DOHH2 (cell line): ENCODE measurements around the gene ITPR1.

Source experiments
- H3F3A ChIP-seq: fragments of 200-600 bp; sonication (generic), shearing (Covaris generic); 2 replicates; pipeline ENCODE4 v1.6.0; 2016; ENCODE audit warnings: antibody characterized with exemption, mild to moderate bottlenecking; ENCODE audit not compliant: control insufficient read depth, insufficient read depth
- H3K27ac ChIP-seq: fragments of 200-600 bp; sonication (generic); 2 replicates; pipeline ENCODE4 v1.5.1; 2014; ENCODE audit warnings: low read depth, mild to moderate bottlenecking, low read length, moderate library complexity
- H3K27me3 ChIP-seq: fragments of 200-600 bp; sonication (generic); 2 replicates; pipeline ENCODE4 v1.6.1; 2014; ENCODE audit warnings: mild to moderate bottlenecking, low read length, mixed read lengths; ENCODE audit not compliant: control insufficient read depth
- H3K36me3 ChIP-seq: fragments of 200-600 bp; sonication (generic); 2 replicates; pipeline ENCODE4 v1.6.1; 2014; ENCODE audit warnings: mild to moderate bottlenecking, low read length, moderate library complexity, mixed read lengths; ENCODE audit not compliant: control insufficient read depth
- H3K4me1 ChIP-seq: fragments of 200-600 bp; sonication (generic); 2 replicates; pipeline ENCODE4 v1.6.1; 2014; ENCODE audit warnings: mild to moderate bottlenecking, low read length, mixed read lengths; ENCODE audit not compliant: control insufficient read depth
- H3K4me2 ChIP-seq: fragments of 200-600 bp; sonication (generic); 2 replicates; pipeline ENCODE4 v1.6.0; 2014; ENCODE audit warnings: mild to moderate bottlenecking, low read length, moderate library complexity
- H3K4me3 ChIP-seq: fragments of 200-600 bp; sonication (generic); 2 replicates; pipeline ENCODE4 v1.5.1; 2014; ENCODE audit warnings: mild to moderate bottlenecking, low read length, mixed read lengths
- H3K79me2 ChIP-seq: fragments of 200-600 bp; sonication (generic); 2 replicates; pipeline ENCODE4 v1.6.1; 2014; ENCODE audit warnings: mild to moderate bottlenecking, low read length, mixed read lengths; ENCODE audit not compliant: control insufficient read depth
- H3K9me2 ChIP-seq: fragments of 200-600 bp; sonication (generic); replicated peaks from 2 replicates; pipeline ENCODE4 v1.6.1; 2014; ENCODE audit warnings: mild to moderate bottlenecking, low read length, mixed read lengths; ENCODE audit not compliant: control insufficient read depth
- H3K9me3 ChIP-seq: fragments of 200-600 bp; sonication (generic); 2 replicates; pipeline ENCODE4 v1.6.1; 2014; ENCODE audit warnings: antibody characterized with exemption, low read length, mixed read lengths; ENCODE audit not compliant: control insufficient read depth, insufficient read depth
- H4K20me1 ChIP-seq: fragments of 200-600 bp; sonication (generic); 2 replicates; pipeline ENCODE4 v1.6.0; 2014; ENCODE audit warnings: low read depth, mild to moderate bottlenecking, antibody characterized with exemption, low read length, moderate library complexity; ENCODE audit not compliant: control insufficient read depth, insufficient read depth
- CTCF ChIP-seq: fragments of 200-600 bp; sonication (generic); IDR thresholded peaks from one replicate; pipeline ENCODE4 v1.5.1; 2014; ENCODE audit warnings: antibody characterized with exemption, mild to moderate bottlenecking, low read depth, low read length; ENCODE audit not compliant: poor library complexity, severe bottlenecking
- EZH2phosphoT487 ChIP-seq: fragments of 200-600 bp; sonication (generic); IDR thresholded peaks from 2 replicates; pipeline ENCODE4 v1.6.1; 2017; ENCODE audit warnings: borderline replicate concordance, mild to moderate bottlenecking, antibody characterized with exemption, low read length, moderate library complexity, mixed read lengths

ITPR1 gene

GRCh38 chr3:4536260-4536659, 43.1 kb downstream of the ITPR1 start:
- Histone ChIP-seq H3K36me3 (no peaks in the 10 kb centered on the region), H4K20me1 (peaks cover 3% of the 10 kb centered on the region; the same call in 1 of the 2 replicates), H3K9me3 (peaks cover 7% of the 10 kb centered on the region; the same call in 1 of the 2 replicates), H3K27ac (no peak overlapping the region), H3K79me2 (peaks cover 10% of the 10 kb centered on the region; the same call in 1 of the 2 replicates), H3K4me1 (no peaks in the 10 kb centered on the region), H3K9me2 (no peaks in the 10 kb centered on the region), H3K4me3 (no peak overlapping the region), H3K27me3 (no peaks in the 10 kb centered on the region), H3F3A (no peaks in the 10 kb centered on the region), H3K4me2 (no peak overlapping the region)
- TF ChIP-seq EZH2phosphoT487: no peak
- TF ChIP-seq CTCF: no peak

- TF ChIP-seq EZH2phosphoT487: no peak
- TF ChIP-seq CTCF: no peak
These were observed 47.1 kb downstream of the ITPR1 start for GRCh38 chr3:4540267-4540666.

GRCh38 chr3:4543110-4543509, 50.0 kb downstream of the ITPR1 start:
- Histone ChIP-seq H3K4me3 (no peak overlapping the region), H3F3A (no peaks in the 10 kb centered on the region), H3K27ac (no peak overlapping the region), H3K36me3 (no peaks in the 10 kb centered on the region), H3K79me2 (0 out of 2 replicates have a peak, but pooled peaks cover 3% of the 10 kb centered on the region), H3K27me3 (no peaks in the 10 kb centered on the region), H3K9me2 (no peaks in the 10 kb centered on the region), H4K20me1 (no peaks in the 10 kb centered on the region), H3K4me1 (peaks cover 4% of the 10 kb centered on the region; the same call in 1 of the 2 replicates), H3K4me2 (no peak overlapping the region), H3K9me3 (peaks cover 7% of the 10 kb centered on the region; the same call in 1 of the 2 replicates)
- TF ChIP-seq EZH2phosphoT487: no peak
- TF ChIP-seq CTCF: no peak

More at GRCh38 chr3:4540267-4540666, 47.1 kb downstream of the ITPR1 start:
- H3K9me2 ChIP-seq: no peaks in the 10 kb centered on the region
- H3K4me1 ChIP-seq: peaks cover 4% of the 10 kb centered on the region; the same call in 1 of the 2 replicates
- 0 out of 2 replicates have a peak, but pooled peaks cover 3% of the 10 kb centered on the region for H3K79me2 ChIP-seq
- no peaks in the 10 kb centered on the region for H3F3A ChIP-seq
- no peaks in the 10 kb centered on the region for H4K20me1 ChIP-seq
- peaks cover 7% of the 10 kb centered on the region; the same call in 1 of the 2 replicates for H3K9me3 ChIP-seq
- H3K27me3 ChIP-seq: no peaks in the 10 kb centered on the region
- no peaks in the 10 kb centered on the region for H3K36me3 ChIP-seq
- H3K4me3 ChIP-seq: no peak overlapping the region
- no peak overlapping the region for H3K4me2 ChIP-seq
- H3K27ac ChIP-seq: no peak overlapping the region
